ENCODE results near the gene GNPAT.

The GNPAT gene

GRCh38 chr1:231313661-231314060 lies 72.6 kb downstream of the GNPAT start:
- H3K4me3 ChIP-seq (ENCODE audit: low read depth, low read length) = no peak overlapping the region

- H3K4me3 ChIP-seq (ENCODE audit: low read depth, low read length) = no peak overlapping the region
These were observed 74.9 kb downstream of the GNPAT start for GRCh38 chr1:231315887-231316286.

- H3K4me3 ChIP-seq (ENCODE audit: low read depth, low read length) = no peak overlapping the region
These were observed 76.4 kb downstream of the GNPAT start for GRCh38 chr1:231317306-231318014.

GRCh38 chr1:231318015-231318355 lies 77.0 kb downstream of the GNPAT start:
- no peak overlapping the region for H3K4me3 ChIP-seq (ENCODE audit: low read depth, low read length)

- no peak overlapping the region for H3K4me3 ChIP-seq (ENCODE audit: low read depth, low read length)
These were observed 77.6 kb downstream of the GNPAT start for GRCh38 chr1:231318568-231318967.

- no peak overlapping the region for H3K4me3 ChIP-seq (ENCODE audit: low read depth, low read length)
These were observed 78.1 kb downstream of the GNPAT start for GRCh38 chr1:231319080-231319479.

GRCh38 chr1:231322880-231323530 lies 82.0 kb downstream of the GNPAT start:
- H3K4me3 ChIP-seq (ENCODE audit: low read depth, low read length) = no peak overlapping the region

GRCh38 chr1:231324660-231325059 lies 83.6 kb downstream of the GNPAT start:
- H3K4me3 ChIP-seq (ENCODE audit: low read depth, low read length) = no peak overlapping the region

- H3K4me3 ChIP-seq (ENCODE audit: low read depth, low read length) = no peak overlapping the region
These were observed 85.2 kb downstream of the GNPAT start for GRCh38 chr1:231326248-231326647.

Measured in iPS-11a (cell line).